Endothelial cell of umbilical vein (primary cell): ENCODE results near the gene SYTL1. TPM values are rescaled to one million over a fixed set of nuclear protein-coding genes. Genes with fewer than 3 reads are reported as not detected.

Source experiments
- BruUV-seq: library from RNA; stranded (reverse); fragments of 400-500 nt; replicated peaks from 2 replicates; lab custom pipeline; 2021; lab: Mats Ljungman, UMichigan
- CTCF ChIA-PET: fragments of 300-600, 350-600 bp; sonication (Branson Sonifier 250); formaldehyde crosslinking; loops from one replicate; lab custom pipeline; 2021; ENCODE audit warnings: antibody characterized with exemption, inconsistent platforms; lab: Charles Lee
- POLR2A ChIA-PET: fragments of 300-600, 350-600 bp; sonication (Branson Sonifier 250); formaldehyde crosslinking; loops from one replicate; lab custom pipeline; 2021; ENCODE audit warnings: antibody characterized with exemption, inconsistent platforms; lab: Charles Lee
- DNase-seq: peaks from one replicate; pipeline ENCODE4 v3.0.0-alpha.2; 2011; ENCODE audit warnings: low read depth, low spot score
- FAIRE-seq: peaks from 2 replicates; lab custom pipeline; 2011; peaks lifted over from hg19 to GRCh38; lab: Jason Lieb, UNC
- H2AFZ ChIP-seq: 2 replicates; pipeline ENCODE4 v1.6.0; 2012; ENCODE audit warnings: low read depth, low read length, control low read depth, inconsistent platforms
- H3K27ac ChIP-seq: 2 replicates; pipeline ENCODE4 v1.5.1; 2011; ENCODE audit warnings: low read depth, mild to moderate bottlenecking, control low read depth, low read length, moderate library complexity; ENCODE audit not compliant: insufficient read depth
- H3K27me3 ChIP-seq, 2 experiments: 2 replicates each; pipeline versions ENCODE4 v1.6.0 to v1.6.1; 2011; ENCODE audit warnings: low read length in 2 of 2, mixed read lengths in 1 of 2; ENCODE audit not compliant: control insufficient read depth in 2 of 2, insufficient read depth in 2 of 2
- H3K36me3 ChIP-seq, 2 experiments: 2 replicates in 1 of 2; 3 replicates in 1 of 2; pipeline ENCODE4 v1.5.1; 2011; ENCODE audit warnings: low read length in 2 of 2, mild to moderate bottlenecking in 1 of 2, moderate library complexity in 1 of 2; ENCODE audit not compliant: control insufficient read depth in 2 of 2, insufficient read depth in 2 of 2; ENCODE audit errors: extremely low read depth in 1 of 2
- H3K4me1 ChIP-seq: 3 replicates; pipeline ENCODE4 v1.5.1; 2011; ENCODE audit warnings: mild to moderate bottlenecking, low read length; ENCODE audit not compliant: control insufficient read depth, insufficient read depth; ENCODE audit errors: extremely low read depth
- H3K4me2 ChIP-seq: 2 replicates; pipeline ENCODE4 v1.6.1; 2011; ENCODE audit warnings: low read length, control low read depth, mixed read lengths; ENCODE audit not compliant: insufficient read depth
- H3K4me3 ChIP-seq, 3 experiments: fragments of 200-600 bp in 1 of 3; sonication (generic), shearing (Covaris generic) in 1 of 3; replicated peaks in 1 of 3; 2 replicates each; pipeline ENCODE4 v1.5.1; 2011 to 2016; ENCODE audit warnings: control low read depth in 3 of 3, low read length in 3 of 3, mild to moderate bottlenecking in 2 of 3, inconsistent platforms in 1 of 3, low read depth in 1 of 3, moderate library complexity in 1 of 3; ENCODE audit not compliant: insufficient read depth in 1 of 3
- H3K79me2 ChIP-seq: 2 replicates; pipeline ENCODE4 v1.6.0; 2012; ENCODE audit warnings: low read length, inconsistent platforms; ENCODE audit not compliant: control insufficient read depth, insufficient read depth
- H3K9ac ChIP-seq: replicated peaks from 2 replicates; pipeline ENCODE3; 2011; ENCODE audit warnings: low read length, control low read depth; ENCODE audit not compliant: insufficient read depth; ENCODE audit errors: extremely low read depth
- H3K9me1 ChIP-seq: replicated peaks from 3 replicates; pipeline ENCODE4 v1.6.0; 2011; ENCODE audit warnings: mild to moderate bottlenecking, low read length; ENCODE audit not compliant: control insufficient read depth, insufficient read depth; ENCODE audit errors: extremely low read depth
- H3K9me3 ChIP-seq: replicated peaks from 2 replicates; pipeline ENCODE4 v1.5.1; 2012; ENCODE audit warnings: low read length, inconsistent platforms; ENCODE audit not compliant: control insufficient read depth, insufficient read depth
- H4K20me1 ChIP-seq: replicated peaks from 2 replicates; pipeline ENCODE3; 2011; ENCODE audit warnings: mild to moderate bottlenecking, low read length; ENCODE audit not compliant: control insufficient read depth, insufficient read depth; ENCODE audit errors: extremely low read depth
- EZH2 ChIP-seq: IDR thresholded peaks from 2 replicates; pipeline ENCODE4 v1.6.1; 2012; ENCODE audit warnings: borderline replicate concordance, low read depth, mild to moderate bottlenecking, moderate library complexity, low read length, inconsistent platforms; ENCODE audit not compliant: severe bottlenecking
- FOS ChIP-seq: IDR thresholded peaks from 2 replicates; pipeline ENCODE4 v1.6.1; 2011; ENCODE audit warnings: mild to moderate bottlenecking, low read length, moderate library complexity, borderline replicate concordance; ENCODE audit not compliant: insufficient read depth
- GATA2 ChIP-seq: IDR thresholded peaks from 2 replicates; pipeline ENCODE4 v1.7.0; 2011; ENCODE audit warnings: low read depth, mild to moderate bottlenecking, moderate library complexity, mixed read lengths, low read length; ENCODE audit not compliant: insufficient read length, insufficient read depth
- JUN ChIP-seq: IDR thresholded peaks from 2 replicates; pipeline ENCODE4 v1.6.1; 2011; ENCODE audit warnings: borderline replicate concordance, low read depth; ENCODE audit not compliant: insufficient read length, insufficient read depth
- MYC ChIP-seq: IDR thresholded peaks from one replicate; pipeline ENCODE4 v1.6.1; 2011; ENCODE audit warnings: mild to moderate bottlenecking, low read depth, low read length
- POLR2A ChIP-seq: IDR thresholded peaks from 2 replicates; pipeline ENCODE4 v1.6.1; 2012; ENCODE audit warnings: low read depth, mild to moderate bottlenecking, control low read depth, low read length
- POLR2AphosphoS5 ChIP-seq: IDR thresholded peaks from 2 replicates; pipeline ENCODE4 v1.6.1; 2012; ENCODE audit warnings: low read depth, mild to moderate bottlenecking, control low read depth, low read length, moderate library complexity; ENCODE audit not compliant: insufficient read depth
- dilution Hi-C: fragments of 300-500 bp; cut with MboI; formaldehyde crosslinking; loops from one replicate; pipeline ENCODE4 v1.15.0; 2019; ENCODE audit warnings: low sequenced_read_pairs; ENCODE audit not compliant: extremely low pct_ligation_motif_present
- intact Hi-C: fragments of 100-400 bp; cut with micrococcal nuclease; formaldehyde crosslinking; loops from one replicate; pipeline ENCODE4 v1.10.0; 2022
- polyA plus RNA-seq, 4 experiments: library from polyadenylated mRNA; depleted of rRNA in 3 of 4; stranded (reverse) in 3 of 4; unstranded in 1 of 4; fragments of >200 nt; gene quantifications; 2 replicates each; pipeline versions ENCODE4 v1.2.1 to v1.2.3, GENCODE V29; 2011 to 2012; ENCODE audit warnings: missing spikeins in 1 of 4
- total RNA-seq: library from RNA; stranded (reverse); gene quantifications from 2 replicates; pipeline ENCODE4 v1.2.3, GENCODE V29; 2021
- TF ChIP-seq, protein P1 (sequence below): IDR thresholded peaks from 2 replicates; pipeline ENCODE4 v1.6.1; 2011; ENCODE audit not compliant: insufficient read depth, insufficient read length
- TF ChIP-seq, protein P2 (sequence below), 2 donors: IDR thresholded peaks; 1 replicate in 1 of 2; 2 replicates in 1 of 2; pipeline ENCODE4 v1.5.1; 2011; ENCODE audit warnings: low read length in 2 of 2, mild to moderate bottlenecking in 2 of 2, moderate library complexity in 2 of 2, control low read depth in 1 of 2, inconsistent platforms in 1 of 2, low read depth in 1 of 2; ENCODE audit not compliant: insufficient read depth in 1 of 2; ENCODE audit errors: extremely low read depth in 1 of 2

Gene SYTL1
- total and polyA plus RNA-seq, 2 donors (not counting 3 experiments of a cell fraction or from before 2014, with no cell fraction given) = 0.04 TPM; not detected in 1

- ChIA-PET POLR2A (no interaction called here), CTCF (interaction anchor here (0.6 to 3.2 kb wide), 12 partner anchors 9 to 224 kb away, joined by 3 to 17 read pairs (median 4); partner anchors contain the start of genes MAP3K6, TMEM222 and WASF2)
- intact Hi-C loops = no loop called here
- no peak overlapping the region for H2AFZ ChIP-seq
- dilution Hi-C loops = no loop called here
- H3K9me3 ChIP-seq = no peaks in the 10 kb centered on the region
- no peaks in the 10 kb centered on the region for H3K36me3 ChIP-seq
- BruUV-seq = no TSS peak
- no peak for FAIRE-seq
- no peaks in the 10 kb centered on the region for H4K20me1 ChIP-seq
- H3K4me2 ChIP-seq = no peak overlapping the region
- no peak for DNase-seq
- no peaks in the 10 kb centered on the region for H3K4me1 ChIP-seq
- TF ChIP-seq JUN = no peak
- TF ChIP-seq, protein P1, sequence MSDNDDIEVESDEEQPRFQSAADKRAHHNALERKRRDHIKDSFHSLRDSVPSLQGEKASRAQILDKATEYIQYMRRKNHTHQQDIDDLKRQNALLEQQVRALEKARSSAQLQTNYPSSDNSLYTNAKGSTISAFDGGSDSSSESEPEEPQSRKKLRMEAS = no peak
- TF ChIP-seq GATA2 = no peak
- no peak for TF ChIP-seq MYC
- no peak for TF ChIP-seq EZH2
- no peak for TF ChIP-seq FOS
- no peak for TF ChIP-seq POLR2A
- TF ChIP-seq, protein P2, sequence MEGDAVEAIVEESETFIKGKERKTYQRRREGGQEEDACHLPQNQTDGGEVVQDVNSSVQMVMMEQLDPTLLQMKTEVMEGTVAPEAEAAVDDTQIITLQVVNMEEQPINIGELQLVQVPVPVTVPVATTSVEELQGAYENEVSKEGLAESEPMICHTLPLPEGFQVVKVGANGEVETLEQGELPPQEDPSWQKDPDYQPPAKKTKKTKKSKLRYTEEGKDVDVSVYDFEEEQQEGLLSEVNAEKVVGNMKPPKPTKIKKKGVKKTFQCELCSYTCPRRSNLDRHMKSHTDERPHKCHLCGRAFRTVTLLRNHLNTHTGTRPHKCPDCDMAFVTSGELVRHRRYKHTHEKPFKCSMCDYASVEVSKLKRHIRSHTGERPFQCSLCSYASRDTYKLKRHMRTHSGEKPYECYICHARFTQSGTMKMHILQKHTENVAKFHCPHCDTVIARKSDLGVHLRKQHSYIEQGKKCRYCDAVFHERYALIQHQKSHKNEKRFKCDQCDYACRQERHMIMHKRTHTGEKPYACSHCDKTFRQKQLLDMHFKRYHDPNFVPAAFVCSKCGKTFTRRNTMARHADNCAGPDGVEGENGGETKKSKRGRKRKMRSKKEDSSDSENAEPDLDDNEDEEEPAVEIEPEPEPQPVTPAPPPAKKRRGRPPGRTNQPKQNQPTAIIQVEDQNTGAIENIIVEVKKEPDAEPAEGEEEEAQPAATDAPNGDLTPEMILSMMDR (IDR thresholded peaks at IDR 0.05; ENCODE audit: extremely low read depth in 1 of 2, insufficient read depth in 1 of 2, low read depth in 1 of 2, low read length in 2 of 2) = no peak
- TF ChIP-seq POLR2AphosphoS5 = no peak
- peaks cover 0 to 3% of the 10 kb centered on the region in 2 experiments for H3K27me3 ChIP-seq
- no peak overlapping the region for H3K27ac ChIP-seq
- no peak overlapping the region for H3K4me3 ChIP-seq
- no peak overlapping the region for H3K9ac ChIP-seq
- no peaks in the 10 kb centered on the region for H3K9me1 ChIP-seq
- no peaks in the 10 kb centered on the region for H3K79me2 ChIP-seq
Measured at GRCh38 chr1:27381969-27382762, 40.3 kb downstream of the SYTL1 start.
